BLaER1 (cell line): ENCODE measurements around the gene FOXD3.

ENCODE experiments used
- H3K27ac ChIP-seq: shearing (Covaris generic); formaldehyde crosslinking; 2 replicates; pipeline ENCODE4 v1.8.1; 2022
- H3K27me3 ChIP-seq: shearing (Covaris generic); formaldehyde crosslinking; 2 replicates; pipeline ENCODE4 v1.8.1; 2022
- H3K36me3 ChIP-seq: shearing (Covaris generic); formaldehyde crosslinking; 2 replicates; pipeline ENCODE4 v1.8.1; 2022
- H3K4me1 ChIP-seq: shearing (Covaris generic); formaldehyde crosslinking; 2 replicates; pipeline ENCODE4 v1.8.1; 2022
- H3K4me2 ChIP-seq: shearing (Covaris generic); formaldehyde crosslinking; 2 replicates; pipeline ENCODE4 v1.8.1; 2022
- H3K4me3 ChIP-seq: shearing (Covaris generic); formaldehyde crosslinking; 2 replicates; pipeline ENCODE4 v1.8.1; 2022
- H3K9ac ChIP-seq: shearing (Covaris generic); formaldehyde crosslinking; 2 replicates; pipeline ENCODE4 v1.8.1; 2022
- H3K9me3 ChIP-seq: shearing (Covaris generic); formaldehyde crosslinking; 2 replicates; pipeline ENCODE4 v1.8.1; 2022
- H4K20me1 ChIP-seq: shearing (Covaris generic); formaldehyde crosslinking; 2 replicates; pipeline ENCODE4 v1.8.1; 2022
- Cebpa-rat ChIP-seq: shearing (Covaris generic); IDR thresholded peaks from 2 replicates; pipeline ENCODE4 v1.8.1; 2022

Gene FOXD3

DNA sequence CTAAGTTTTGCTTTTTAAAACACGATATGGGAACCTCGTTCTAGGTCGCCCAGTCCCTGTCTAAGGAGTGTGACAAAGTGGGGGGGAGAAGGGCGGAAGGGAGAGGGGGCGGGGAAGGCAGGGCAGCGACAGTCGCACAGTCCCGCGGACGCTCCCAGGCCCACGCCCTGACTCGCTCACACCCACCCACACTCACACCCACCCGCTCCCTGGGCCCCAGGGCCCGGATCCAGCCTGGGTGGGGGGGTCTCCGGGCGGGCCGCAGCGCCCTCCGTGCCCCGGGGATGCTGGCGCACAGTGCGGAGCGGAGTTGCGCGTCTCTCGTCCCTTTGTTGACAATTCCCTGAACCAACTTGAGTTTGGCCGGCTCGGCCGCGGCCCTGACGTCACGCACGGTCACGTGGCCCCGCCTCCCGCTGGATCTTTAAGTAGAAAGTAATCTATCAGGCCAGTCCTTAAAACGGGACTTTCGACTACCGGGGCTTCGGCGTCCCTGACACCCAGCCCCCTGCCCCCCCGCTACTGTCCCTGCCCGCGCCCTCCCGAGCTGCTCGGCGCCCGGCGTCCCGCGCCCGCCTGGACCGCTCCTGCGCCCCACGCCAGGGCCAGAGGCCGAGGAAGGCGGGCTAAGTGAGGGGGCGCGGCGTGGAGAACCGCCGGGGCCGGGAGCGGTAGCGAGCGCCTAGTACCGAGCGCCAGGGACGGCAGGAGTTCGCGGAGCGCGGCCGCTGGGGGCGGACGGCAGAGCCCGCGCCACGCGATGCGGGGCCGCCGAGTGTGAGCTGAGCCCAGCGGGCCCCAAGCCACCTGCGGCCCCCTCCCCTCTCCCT, at the start of gene FOXD3:
Gene FOXD3 (plus strand): TSS at position 454 of the 830 bp plus-strand sequence. CDS start 492 bp downstream, outside the sequence.
- peak within 1 kb of the TSS; percentile 52 for H3K4me3 ChIP-seq
- H3K4me1 ChIP-seq, result no peaks in the 10 kb centered on the region
- H3K4me2 ChIP-seq, result peak within 1 kb of the TSS; percentile 30
- H3K27me3 ChIP-seq, result peaks cover 100% of the 10 kb centered on the region
- no peak within 1 kb of the TSS for H3K27ac ChIP-seq
- peaks cover 72% of the 10 kb centered on the region for H3K9me3 ChIP-seq
- TF ChIP-seq Cebpa-rat, result no peak
- H3K36me3 ChIP-seq, result no peaks in the 10 kb centered on the region
- no peak within 1 kb of the TSS for H3K9ac ChIP-seq
- H4K20me1 ChIP-seq, result peaks cover 69% of the 10 kb centered on the region

DNA sequence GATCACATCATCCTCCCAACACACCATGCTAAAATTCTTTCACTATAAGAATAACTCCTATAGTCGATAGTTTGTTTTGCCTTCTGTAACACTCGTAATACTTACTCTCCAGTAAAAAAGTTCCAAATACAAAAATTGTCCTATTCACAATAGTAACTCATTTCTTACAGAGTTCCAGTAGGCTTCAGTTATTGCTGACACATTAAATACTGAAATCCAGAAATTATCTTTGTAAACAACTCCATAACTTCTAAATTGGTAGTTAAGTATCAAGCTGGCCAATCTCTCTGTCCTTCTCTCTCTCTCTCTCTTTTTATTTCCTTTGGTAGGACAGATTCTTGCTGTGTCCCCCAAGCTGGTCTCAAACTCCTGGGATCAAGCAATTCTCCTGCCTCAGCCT, 49.6 kb upstream of the FOXD3 start:
- H4K20me1 ChIP-seq, result no peaks in the 10 kb centered on the region
- TF ChIP-seq Cebpa-rat, result no peak
- no peak overlapping the region for H3K4me2 ChIP-seq
- no peaks in the 10 kb centered on the region for H3K9me3 ChIP-seq
- H3K27me3 ChIP-seq, result no peaks in the 10 kb centered on the region
- no peak overlapping the region for H3K27ac ChIP-seq
- no peaks in the 10 kb centered on the region for H3K36me3 ChIP-seq
- H3K4me1 ChIP-seq, result no peaks in the 10 kb centered on the region
- no peak overlapping the region for H3K9ac ChIP-seq
- H3K4me3 ChIP-seq, result no peak overlapping the region

DNA sequence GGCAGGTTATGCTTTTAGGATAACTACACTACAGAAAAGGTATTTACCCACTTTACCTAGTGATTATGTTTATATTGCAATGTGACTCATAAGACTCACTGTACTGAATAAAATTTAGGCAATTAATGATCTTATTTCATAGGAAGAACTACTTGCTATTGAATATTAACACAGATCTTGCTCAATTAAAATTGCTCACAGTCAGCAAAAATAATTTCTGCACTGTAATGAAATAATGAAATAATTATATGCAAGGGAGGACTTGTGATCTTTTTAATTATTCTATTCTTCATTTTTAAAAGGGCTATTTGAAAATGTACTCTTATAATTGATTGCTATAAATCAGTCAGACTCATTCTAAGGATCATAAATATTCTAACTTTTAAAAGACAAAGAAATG, 48.0 kb upstream of the FOXD3 start:
- TF ChIP-seq Cebpa-rat, result no peak
- Histone ChIP-seq H3K27ac (no peak overlapping the region), H3K4me3 (no peak overlapping the region), H3K9me3 (no peaks in the 10 kb centered on the region), H4K20me1 (no peaks in the 10 kb centered on the region), H3K4me2 (no peak overlapping the region), H3K27me3 (no peaks in the 10 kb centered on the region), H3K4me1 (no peaks in the 10 kb centered on the region), H3K9ac (no peak overlapping the region), H3K36me3 (no peaks in the 10 kb centered on the region)

DNA sequence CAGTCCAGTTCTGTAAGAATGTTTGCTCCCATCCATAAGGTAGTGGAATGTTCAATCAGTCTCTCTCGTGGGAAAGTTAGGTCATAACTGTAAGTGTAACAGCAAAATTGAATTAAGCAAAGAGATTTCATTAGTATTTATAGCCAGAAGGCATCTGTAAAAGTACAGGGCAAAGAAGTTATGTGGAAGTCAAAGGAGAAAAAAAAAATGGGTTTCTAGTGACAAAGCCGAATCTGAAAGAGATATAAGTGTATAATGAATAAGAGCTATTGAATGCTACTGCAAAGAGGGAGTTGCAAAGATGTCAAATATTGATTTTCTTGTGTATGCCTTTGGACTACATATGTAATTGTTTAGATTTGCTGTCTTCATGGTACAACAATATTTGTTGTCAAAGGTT, 47.4 kb upstream of the FOXD3 start:
- Histone ChIP-seq H3K36me3 (no peaks in the 10 kb centered on the region), H3K27me3 (no peaks in the 10 kb centered on the region), H3K27ac (no peak overlapping the region), H3K9ac (no peak overlapping the region), H4K20me1 (no peaks in the 10 kb centered on the region), H3K9me3 (no peaks in the 10 kb centered on the region), H3K4me1 (no peaks in the 10 kb centered on the region), H3K4me3 (no peak overlapping the region), H3K4me2 (no peak overlapping the region)
- no peak for TF ChIP-seq Cebpa-rat

DNA sequence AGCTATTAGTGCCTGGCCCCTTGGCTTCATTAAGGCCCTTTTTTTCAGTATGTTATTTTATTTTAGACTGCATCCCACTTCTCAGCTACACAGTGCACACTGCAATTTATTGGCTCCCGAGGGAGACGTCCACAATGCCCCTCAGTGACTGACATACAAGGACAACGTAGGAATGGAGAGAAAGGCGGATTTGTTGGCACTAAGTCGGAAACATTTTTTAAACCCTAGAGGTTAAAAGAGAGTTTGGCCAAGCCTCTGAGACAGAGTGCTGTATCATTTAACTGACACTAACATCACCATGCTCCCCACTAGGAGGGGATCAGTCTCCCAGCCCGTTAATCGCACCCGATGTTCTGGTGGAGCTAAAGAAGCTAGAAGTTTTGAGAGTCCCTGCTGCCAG, 45.7 kb upstream of the FOXD3 start:
- no peak for TF ChIP-seq Cebpa-rat
- Histone ChIP-seq H3K4me3 (no peak overlapping the region), H3K4me2 (no peak overlapping the region), H3K27ac (no peak overlapping the region), H3K9me3 (no peaks in the 10 kb centered on the region), H4K20me1 (no peaks in the 10 kb centered on the region), H3K9ac (no peak overlapping the region), H3K4me1 (no peaks in the 10 kb centered on the region), H3K27me3 (no peaks in the 10 kb centered on the region), H3K36me3 (no peaks in the 10 kb centered on the region)

DNA sequence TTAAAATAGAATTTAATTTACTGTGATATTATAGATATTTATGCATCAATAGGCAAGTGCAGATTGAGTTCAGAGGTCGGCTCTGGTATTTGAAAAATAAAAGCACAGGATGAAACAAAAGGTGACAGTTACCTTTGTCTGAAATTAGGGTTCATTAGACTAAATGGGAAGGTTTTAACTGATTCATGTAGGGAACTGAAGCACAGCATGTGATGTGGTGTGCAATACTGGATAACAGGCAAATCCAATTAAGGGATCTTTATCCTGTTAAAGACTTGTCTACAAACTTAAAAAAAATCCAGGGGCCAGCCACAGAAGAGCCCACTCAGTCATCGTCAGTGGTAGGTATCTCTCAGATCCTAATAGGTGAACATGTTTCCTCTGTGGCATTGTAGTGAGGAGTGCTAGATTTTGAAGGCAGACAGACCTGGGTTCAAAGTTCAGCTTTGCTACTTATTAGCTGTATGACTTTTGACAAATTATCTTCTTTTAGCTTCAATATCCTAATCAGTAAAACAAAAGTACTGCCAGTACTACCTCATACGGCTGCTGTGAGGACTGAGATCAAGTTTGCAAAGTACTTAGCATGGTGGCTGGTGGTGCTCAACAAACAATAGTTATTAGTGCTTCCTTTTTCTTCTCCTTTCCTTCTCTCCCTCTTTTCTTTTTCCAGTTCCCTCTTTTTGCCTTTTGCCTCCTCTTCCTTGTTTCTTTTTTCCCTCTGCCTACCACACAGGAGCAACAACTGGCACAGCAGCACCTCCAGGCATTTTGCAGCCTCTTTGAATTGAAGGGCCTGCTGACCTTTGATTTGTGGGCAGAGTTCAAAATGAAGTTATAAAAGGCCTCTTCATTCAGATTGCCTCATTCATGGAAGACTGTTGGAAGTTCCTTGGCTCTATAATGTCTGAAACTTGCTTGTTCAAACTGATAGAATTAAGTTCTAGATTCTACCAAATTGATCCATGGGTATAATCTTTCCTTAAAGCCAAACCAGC, 44.9 kb upstream of the FOXD3 start:
- Histone ChIP-seq H3K27ac (no peak overlapping the region), H3K9me3 (no peaks in the 10 kb centered on the region), H4K20me1 (no peaks in the 10 kb centered on the region), H3K4me1 (no peaks in the 10 kb centered on the region), H3K27me3 (no peaks in the 10 kb centered on the region), H3K4me2 (no peak overlapping the region), H3K36me3 (no peaks in the 10 kb centered on the region), H3K4me3 (no peak overlapping the region), H3K9ac (no peak overlapping the region)
- no peak for TF ChIP-seq Cebpa-rat

DNA sequence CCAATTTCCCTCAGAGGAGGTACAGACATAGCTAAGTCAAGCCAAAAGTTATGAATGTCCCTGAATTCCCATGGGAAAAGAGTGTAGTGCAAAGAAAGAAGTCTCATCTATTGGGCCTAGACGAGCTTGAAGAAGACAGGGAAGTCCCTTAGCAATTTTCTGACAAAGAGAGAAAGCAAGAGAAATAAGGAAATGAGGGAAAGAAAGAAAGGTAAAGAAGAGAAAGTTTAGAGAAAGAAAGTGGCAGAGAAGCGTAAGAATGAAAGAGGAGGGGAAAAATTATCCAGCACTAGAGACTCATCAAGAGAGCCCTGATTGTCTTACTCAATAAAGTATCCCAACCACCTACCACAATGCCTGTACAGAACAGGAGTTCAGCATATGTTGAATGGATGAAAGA, 40.6 kb upstream of the FOXD3 start:
- no peak overlapping the region for H3K4me3 ChIP-seq
- no peak overlapping the region for H3K4me2 ChIP-seq
- no peaks in the 10 kb centered on the region for H3K27me3 ChIP-seq
- H3K4me1 ChIP-seq, result no peaks in the 10 kb centered on the region
- peaks cover 4% of the 10 kb centered on the region; the same call in 1 of the 2 replicates for H3K9me3 ChIP-seq
- TF ChIP-seq Cebpa-rat, result no peak
- no peaks in the 10 kb centered on the region for H3K36me3 ChIP-seq
- no peak overlapping the region for H3K27ac ChIP-seq
- H4K20me1 ChIP-seq, result no peaks in the 10 kb centered on the region
- no peak overlapping the region for H3K9ac ChIP-seq

DNA sequence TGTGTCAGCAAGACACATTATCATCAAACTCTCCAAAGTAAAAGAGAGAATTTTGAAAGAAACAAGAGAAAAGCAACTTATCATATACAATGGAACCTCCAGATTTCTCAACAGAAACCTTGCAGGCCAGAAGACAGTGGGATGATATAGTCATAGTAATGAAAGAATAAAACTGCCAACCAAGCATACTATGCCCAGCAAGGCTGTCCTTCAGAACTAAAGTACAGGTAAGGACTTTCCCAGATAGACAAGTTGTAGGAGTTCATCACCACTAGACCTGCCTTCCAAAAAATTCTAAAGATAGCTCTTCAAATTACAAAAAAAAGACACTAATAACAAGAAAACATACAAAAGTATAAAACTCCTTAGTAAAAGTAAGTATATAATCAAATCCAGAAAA, 33.2 kb upstream of the FOXD3 start:
- H3K9ac ChIP-seq, result no peak overlapping the region

DNA sequence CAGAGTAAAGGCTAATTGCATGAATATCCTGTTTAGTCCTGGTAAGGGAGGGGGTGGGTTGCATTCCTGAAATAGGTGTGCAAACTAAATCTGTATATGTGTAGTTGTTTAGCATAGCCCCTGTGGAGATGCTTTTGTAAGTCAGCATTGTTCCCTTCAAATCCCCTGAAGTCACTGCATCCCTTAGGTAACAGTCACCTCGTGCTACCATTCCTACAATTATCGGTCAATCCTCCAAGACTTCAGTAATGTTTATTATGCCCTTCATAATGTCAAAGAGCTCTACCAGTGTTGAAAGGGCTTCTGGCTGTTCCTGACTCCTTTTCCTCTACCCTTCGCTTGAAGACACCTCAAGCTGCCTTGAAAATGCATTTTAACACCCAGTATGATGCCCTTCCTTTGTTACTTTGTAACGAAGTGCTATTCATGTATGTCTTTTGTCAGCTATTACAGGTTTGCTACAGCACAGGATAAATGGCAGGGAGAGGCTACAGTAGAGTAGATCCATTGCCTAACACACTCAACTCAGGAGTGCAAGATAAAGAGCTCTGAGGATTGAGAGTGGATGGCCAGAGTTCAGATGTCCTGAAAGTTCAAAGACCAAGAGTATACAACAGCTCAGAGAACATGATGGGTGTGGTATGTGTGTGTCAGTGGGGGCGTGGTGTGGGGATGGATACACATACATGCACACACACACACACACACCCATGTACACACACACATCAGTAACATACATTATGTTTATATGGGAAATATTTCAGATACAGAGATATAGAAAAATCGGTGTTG, 27.4 kb upstream of the FOXD3 start:
- Histone ChIP-seq H3K9me3 (no peaks in the 10 kb centered on the region; the same call in 1 of the 2 replicates), H3K9ac (no peak overlapping the region), H4K20me1 (no peaks in the 10 kb centered on the region), H3K4me2 (no peak overlapping the region), H3K27ac (no peak overlapping the region), H3K4me1 (no peaks in the 10 kb centered on the region), H3K27me3 (no peaks in the 10 kb centered on the region), H3K36me3 (no peaks in the 10 kb centered on the region), H3K4me3 (no peak overlapping the region)
- no peak for TF ChIP-seq Cebpa-rat

More for the DNA sequence above, 33.2 kb upstream of the FOXD3 start:
- no peak overlapping the region for H3K4me2 ChIP-seq
- H3K36me3 ChIP-seq, result no peaks in the 10 kb centered on the region
- peaks cover 25% of the 10 kb centered on the region for H3K9me3 ChIP-seq
- no peaks in the 10 kb centered on the region for H3K4me1 ChIP-seq
- no peak overlapping the region for H3K27ac ChIP-seq
- no peak for TF ChIP-seq Cebpa-rat
- no peaks in the 10 kb centered on the region for H4K20me1 ChIP-seq
- H3K27me3 ChIP-seq, result no peaks in the 10 kb centered on the region
- no peak overlapping the region for H3K4me3 ChIP-seq
